Fibroblast of lung (primary cell): ENCODE measurements around the gene CHN2.

Experiments
- EZH2 ChIP-seq: IDR thresholded peaks from 2 replicates; pipeline ENCODE4 v1.5.1; 2012; ENCODE audit warnings: low read length, control low read depth, mild to moderate bottlenecking; ENCODE audit errors: missing control alignments
- TF ChIP-seq, protein P1 (sequence below), 2 donors: IDR thresholded peaks in 1 of 2; conservative IDR thresholded peaks in 1 of 2; 1 replicate in 1 of 2; 2 replicates in 1 of 2; pipeline ENCODE4 v1.5.1; 2011 to 2012; ENCODE audit warnings: low read length in 2 of 2, control low read depth in 1 of 2, inconsistent platforms in 1 of 2, low read depth in 1 of 2, mild to moderate bottlenecking in 1 of 2

DNA sequence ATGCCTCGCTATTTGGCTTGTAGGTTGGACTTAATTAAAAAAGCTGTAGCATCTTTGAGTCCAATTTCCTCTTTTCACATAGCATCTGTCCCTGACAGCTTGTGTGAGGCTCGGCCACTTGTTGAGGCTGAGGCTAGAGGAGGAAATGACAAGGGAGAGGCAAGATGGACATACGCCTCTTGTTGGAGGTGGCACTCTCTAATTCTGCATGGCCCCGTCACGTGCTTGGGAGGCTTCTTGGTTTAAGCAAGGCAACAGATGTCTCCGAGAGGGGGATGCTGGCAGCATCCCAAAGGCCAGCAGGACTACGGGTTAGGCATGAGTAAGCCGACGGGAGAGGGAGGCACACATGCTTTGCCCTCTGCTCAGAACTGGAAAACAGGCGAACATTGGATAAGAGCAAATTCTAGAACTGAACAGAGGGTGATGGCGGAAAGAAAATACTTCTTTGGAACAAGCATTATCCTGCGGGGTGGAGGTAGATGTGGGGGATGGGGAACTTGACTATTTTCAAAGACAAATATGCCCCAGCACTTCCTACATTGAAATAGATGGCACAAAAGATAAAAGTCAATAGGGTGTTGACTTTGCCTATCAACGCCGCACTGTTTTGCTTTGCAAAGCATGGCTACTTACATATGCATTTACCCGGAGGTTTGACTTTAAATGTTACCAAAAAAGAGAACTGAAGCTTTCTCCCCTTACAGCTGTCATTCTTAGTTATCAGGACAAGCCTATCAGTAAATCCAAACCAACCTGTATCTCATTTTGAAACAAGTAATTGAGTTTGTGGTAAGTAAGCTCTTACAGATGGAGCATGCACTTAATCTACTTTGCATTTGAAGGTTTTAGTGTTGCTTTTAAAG is 94.8 kb downstream of the CHN2 start:
- TF ChIP-seq, protein P1, sequence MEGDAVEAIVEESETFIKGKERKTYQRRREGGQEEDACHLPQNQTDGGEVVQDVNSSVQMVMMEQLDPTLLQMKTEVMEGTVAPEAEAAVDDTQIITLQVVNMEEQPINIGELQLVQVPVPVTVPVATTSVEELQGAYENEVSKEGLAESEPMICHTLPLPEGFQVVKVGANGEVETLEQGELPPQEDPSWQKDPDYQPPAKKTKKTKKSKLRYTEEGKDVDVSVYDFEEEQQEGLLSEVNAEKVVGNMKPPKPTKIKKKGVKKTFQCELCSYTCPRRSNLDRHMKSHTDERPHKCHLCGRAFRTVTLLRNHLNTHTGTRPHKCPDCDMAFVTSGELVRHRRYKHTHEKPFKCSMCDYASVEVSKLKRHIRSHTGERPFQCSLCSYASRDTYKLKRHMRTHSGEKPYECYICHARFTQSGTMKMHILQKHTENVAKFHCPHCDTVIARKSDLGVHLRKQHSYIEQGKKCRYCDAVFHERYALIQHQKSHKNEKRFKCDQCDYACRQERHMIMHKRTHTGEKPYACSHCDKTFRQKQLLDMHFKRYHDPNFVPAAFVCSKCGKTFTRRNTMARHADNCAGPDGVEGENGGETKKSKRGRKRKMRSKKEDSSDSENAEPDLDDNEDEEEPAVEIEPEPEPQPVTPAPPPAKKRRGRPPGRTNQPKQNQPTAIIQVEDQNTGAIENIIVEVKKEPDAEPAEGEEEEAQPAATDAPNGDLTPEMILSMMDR (conservative IDR thresholded peaks at IDR 0.05 in 1 of 2, IDR thresholded peaks at IDR 0.05 in 1 of 2; ENCODE audit: low read depth in 1 of 2, low read length in 2 of 2), result no peak
- TF ChIP-seq EZH2, result no peak
